ENCODE results near the gene BEX3. TPM values are rescaled to one million over a fixed set of nuclear protein-coding genes. Genes with fewer than 3 reads are reported as not detected.

Gene BEX3
- total RNA-seq, 1 donor from 2014 or later, result 83.2 TPM

DNA sequence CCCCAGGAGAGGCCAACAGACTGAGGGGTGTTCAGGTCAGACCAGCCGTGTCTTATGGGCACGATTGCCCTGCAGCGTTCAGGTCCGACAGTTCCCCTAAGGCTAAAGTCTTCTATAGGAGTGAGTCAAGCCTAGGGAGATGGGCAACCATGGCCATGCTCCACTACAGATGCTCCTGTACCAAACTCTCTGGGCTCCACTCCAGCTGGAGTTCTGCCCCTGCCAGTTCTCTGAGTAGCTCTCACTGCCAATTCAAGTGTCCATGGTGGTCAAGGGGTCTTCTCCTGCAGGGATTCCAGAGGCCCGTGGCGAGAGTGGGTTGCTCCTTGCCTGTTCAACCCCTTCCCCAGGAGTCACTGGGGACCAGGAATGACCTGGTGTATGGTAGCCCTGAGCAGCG, 38.2 kb downstream of the BEX3 start:
- no peak for ATAC-seq
- DNase-seq (ENCODE audit: low spot score), result no peak
- intact Hi-C loops (cut with DNase I), result no loop called here

DNA sequence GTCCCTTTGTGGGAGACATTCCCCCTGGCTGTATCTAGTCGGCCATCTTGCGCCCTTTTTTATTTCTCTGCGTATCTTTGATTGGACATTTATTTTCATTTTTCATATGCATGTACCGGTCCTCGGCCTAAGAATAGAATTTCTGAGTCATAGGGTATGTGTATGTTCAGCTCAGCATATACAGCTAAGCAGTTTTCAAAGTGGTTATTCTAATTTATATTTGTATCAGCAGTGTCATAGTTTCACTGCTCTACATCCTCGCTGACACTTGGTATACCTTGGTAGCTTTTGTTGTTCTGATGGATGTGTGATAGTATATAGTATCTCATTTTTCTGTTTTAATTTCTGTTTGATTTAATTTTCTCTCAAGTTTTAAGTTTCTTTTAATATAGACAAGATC, 38.7 kb downstream of the BEX3 start:
- DNase-seq (ENCODE audit: low spot score) (no peak), ATAC-seq (no peak)
- intact Hi-C loops (cut with DNase I), result no loop called here

DNA sequence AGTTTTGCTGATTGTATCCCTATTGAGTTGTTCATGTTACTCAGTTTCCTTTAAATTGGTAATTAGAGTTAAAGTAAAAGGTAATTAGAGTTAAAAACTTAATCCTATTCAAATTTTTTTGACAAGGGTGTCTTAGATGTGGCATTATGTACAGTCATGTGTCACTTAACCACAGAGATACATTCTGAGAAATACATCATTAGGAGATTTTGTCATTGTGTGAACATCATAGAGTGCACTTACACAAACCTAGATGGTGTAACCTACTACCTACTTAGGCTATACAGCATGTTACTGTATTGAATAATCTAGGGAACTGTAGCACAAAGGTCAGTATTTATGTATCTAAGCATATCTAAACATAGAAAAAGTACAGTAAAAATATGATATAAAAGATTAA, 39.2 kb downstream of the BEX3 start:
- ATAC-seq (no peak), DNase-seq (ENCODE audit: low spot score) (no peak)
- intact Hi-C loops (cut with DNase I), result no loop called here

DNA sequence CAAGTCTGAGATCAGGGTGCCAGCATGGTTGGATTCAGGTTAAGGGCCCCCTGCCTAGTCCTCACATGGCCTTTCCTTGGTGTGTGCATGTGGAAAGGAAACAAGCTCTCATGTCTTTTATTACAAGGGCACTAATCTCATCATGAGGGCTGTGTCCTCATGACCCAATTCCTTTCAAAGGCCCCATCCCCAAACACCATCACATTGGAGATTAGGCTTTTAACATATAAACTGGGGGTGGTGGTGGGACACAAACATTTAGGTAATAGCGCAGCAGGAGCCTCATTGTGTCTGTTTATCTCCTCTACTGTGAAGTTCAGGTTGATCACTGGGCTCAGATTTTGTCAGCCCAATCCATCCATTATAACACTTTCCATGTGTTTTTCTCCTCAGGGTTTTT, 41.0 kb downstream of the BEX3 start:
- intact Hi-C loops (cut with DNase I), result no loop called here
- no peak for DNase-seq (ENCODE audit: low spot score)
- ATAC-seq, result no peak

DNA sequence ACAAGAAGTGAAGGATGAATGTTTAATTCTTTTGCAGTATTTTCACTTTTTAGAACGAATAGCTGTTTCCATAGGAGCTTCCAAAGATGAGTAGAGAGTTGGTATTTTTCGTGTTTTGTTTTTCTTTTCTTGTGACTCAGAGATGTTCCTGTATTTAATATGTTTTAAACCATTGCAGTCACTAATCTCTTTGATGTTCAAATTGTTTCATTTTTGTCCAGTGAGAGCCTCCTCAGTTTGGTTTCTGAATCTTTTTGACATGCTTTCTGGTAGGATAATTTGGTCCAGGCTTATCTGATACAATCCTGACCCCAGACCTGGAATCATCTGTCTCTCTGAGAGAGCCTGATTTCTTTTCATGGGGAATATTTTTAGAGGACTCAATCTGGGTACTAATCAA, 41.6 kb downstream of the BEX3 start:
- no peak for ATAC-seq
- DNase-seq (ENCODE audit: low spot score), result no peak
- intact Hi-C loops (cut with DNase I), result no loop called here

DNA sequence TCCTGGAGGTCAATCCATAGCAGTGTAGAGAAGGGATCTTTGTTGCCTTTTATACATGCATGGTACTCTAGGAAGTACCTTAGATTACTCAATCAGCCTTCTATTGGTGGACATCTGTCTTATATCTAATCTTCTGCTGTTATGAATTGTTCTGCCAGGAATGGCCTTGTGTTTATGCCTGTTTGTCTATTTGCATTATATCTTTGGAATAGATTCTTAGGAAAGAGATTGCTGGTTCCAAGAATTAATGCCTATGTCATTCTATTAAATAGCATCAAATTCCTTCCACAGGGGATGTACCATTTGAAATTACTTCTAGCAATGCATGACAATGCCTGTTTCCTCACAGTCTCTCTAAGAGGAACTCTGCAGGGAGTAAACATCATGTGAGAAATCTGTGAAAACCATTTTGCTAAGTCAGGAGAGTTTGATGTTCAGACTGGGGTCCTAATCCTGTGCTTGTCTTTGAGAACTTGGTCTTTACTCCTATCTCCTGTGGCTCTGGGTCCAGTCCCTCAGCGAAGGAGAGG, 42.5 kb downstream of the BEX3 start:
- DNase-seq (ENCODE audit: low spot score) (no peak), ATAC-seq (no peak)
- intact Hi-C loops (cut with DNase I), result no loop called here

DNA sequence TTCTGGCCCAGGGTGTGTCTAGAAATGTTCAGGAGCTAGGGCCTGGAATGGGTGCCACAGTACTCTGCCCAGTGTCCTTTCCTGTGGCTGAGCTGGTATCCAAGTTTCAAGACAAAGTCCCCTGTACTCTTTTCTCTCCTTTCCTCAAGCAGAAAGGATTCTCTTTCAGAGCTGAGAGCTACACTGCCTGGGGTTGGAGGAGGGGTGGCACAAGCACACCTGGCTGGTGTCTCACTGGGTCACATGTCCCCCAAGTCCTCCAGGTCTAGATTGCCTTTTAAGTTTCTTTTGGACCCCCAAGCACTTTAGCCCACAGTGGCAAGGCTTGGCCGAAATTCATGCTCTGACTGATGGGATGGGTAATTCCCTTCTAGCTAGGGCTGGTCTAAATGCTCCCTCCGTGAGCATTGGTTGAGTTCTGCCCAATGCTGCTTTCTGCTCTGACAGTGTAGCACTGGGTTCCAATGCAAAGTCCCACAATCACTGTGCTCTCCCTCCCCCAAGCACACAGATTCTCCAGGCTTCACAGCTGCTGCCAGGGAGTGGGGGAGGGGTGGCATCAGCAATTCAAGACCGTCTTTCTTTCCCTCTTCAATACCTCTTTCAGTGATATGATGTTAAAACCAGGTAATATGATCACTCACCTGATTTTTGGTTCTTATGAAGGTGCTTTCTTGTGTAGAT, 47.8 kb downstream of the BEX3 start:
- no peak for ATAC-seq
- DNase-seq (ENCODE audit: low spot score), result no peak
- intact Hi-C loops (cut with DNase I), result no loop called here

Other genes starting within 250 kb of the BEX3 start
- 38.9 TPM for gene BEX4, start 161.4 kb upstream of the BEX3 start, total RNA-seq
- 50.0 TPM for gene TCEAL8, start 121.4 kb upstream of the BEX3 start, total RNA-seq
- gene TCEAL5, start 99.8 kb upstream of the BEX3 start, total RNA-seq, result 1.0 TPM
- gene BEX2, start 65.5 kb upstream of the BEX3 start, total RNA-seq, result 2.6 TPM
- 15.1 TPM for gene TCEAL7, start 46.3 kb upstream of the BEX3 start, total RNA-seq
- gene TCEAL9, start 20.0 kb upstream of the BEX3 start, total RNA-seq, result 49.5 TPM
- gene RAB40A, start 143.0 kb downstream of the BEX3 start, total RNA-seq, result 1.2 TPM
- gene TCEAL4, start 209.0 kb downstream of the BEX3 start, total RNA-seq, result 102 TPM
- 26.7 TPM for gene TCEAL3, start 231.4 kb downstream of the BEX3 start, total RNA-seq

Data from sciatic nerve (tissue), 2 donors.